AG04449 (cell line): Measurements from ENCODE around the gene CACNA2D3.
A peak's percentile ranks its signal among the peaks of the same experiment; 100 is the strongest.

Source experiments
- CTCF ChIA-PET: fragments of 350-600 bp; formaldehyde crosslinking; extraction: SDS; loops from one replicate; lab custom pipeline; 2021; ENCODE audit warnings: antibody characterized with exemption; lab: Yijun Ruan, JAX
- POLR2A ChIA-PET: fragments of 400-600, 350-600 bp; formaldehyde crosslinking; extraction: SDS; loops from one replicate; lab custom pipeline; 2020; ENCODE audit warnings: antibody characterized with exemption, inconsistent platforms; lab: Yijun Ruan, JAX
- DNase-seq: peaks from one replicate; pipeline ENCODE4 v3.0.0-alpha.2; 2010; ENCODE audit warnings: low read depth, low spot score
- H3K4me3 ChIP-seq: 2 replicates; pipeline ENCODE4 v1.5.1; 2011; ENCODE audit warnings: low read depth, mild to moderate bottlenecking, control low read depth, low read length
- TF ChIP-seq, protein P1 (sequence below): IDR thresholded peaks from one replicate; pipeline ENCODE4 v1.5.1; 2011; ENCODE audit warnings: mild to moderate bottlenecking, moderate library complexity, low read length, control low read depth, inconsistent platforms; ENCODE audit not compliant: insufficient read depth; ENCODE audit errors: missing control alignments

The CACNA2D3 gene

GRCh38 chr3:54776601-54777000 lies 654.2 kb downstream of the CACNA2D3 start:
- POLR2A ChIA-PET = no interaction called here
- TF ChIP-seq, protein P1, sequence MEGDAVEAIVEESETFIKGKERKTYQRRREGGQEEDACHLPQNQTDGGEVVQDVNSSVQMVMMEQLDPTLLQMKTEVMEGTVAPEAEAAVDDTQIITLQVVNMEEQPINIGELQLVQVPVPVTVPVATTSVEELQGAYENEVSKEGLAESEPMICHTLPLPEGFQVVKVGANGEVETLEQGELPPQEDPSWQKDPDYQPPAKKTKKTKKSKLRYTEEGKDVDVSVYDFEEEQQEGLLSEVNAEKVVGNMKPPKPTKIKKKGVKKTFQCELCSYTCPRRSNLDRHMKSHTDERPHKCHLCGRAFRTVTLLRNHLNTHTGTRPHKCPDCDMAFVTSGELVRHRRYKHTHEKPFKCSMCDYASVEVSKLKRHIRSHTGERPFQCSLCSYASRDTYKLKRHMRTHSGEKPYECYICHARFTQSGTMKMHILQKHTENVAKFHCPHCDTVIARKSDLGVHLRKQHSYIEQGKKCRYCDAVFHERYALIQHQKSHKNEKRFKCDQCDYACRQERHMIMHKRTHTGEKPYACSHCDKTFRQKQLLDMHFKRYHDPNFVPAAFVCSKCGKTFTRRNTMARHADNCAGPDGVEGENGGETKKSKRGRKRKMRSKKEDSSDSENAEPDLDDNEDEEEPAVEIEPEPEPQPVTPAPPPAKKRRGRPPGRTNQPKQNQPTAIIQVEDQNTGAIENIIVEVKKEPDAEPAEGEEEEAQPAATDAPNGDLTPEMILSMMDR = no peak
- no peak for DNase-seq
- H3K4me3 ChIP-seq = no peak overlapping the region
- CTCF ChIA-PET = no interaction called here

- no peak overlapping the region for H3K4me3 ChIP-seq
Observed at GRCh38 chr3:54777141-54777540, 654.8 kb downstream of the CACNA2D3 start.

GRCh38 chr3:54780336-54780735 lies 658.0 kb downstream of the CACNA2D3 start:
- TF ChIP-seq, protein P1 = no peak
- DNase-seq = no peak
- POLR2A ChIA-PET = no interaction called here
- CTCF ChIA-PET = interaction anchor here (1.1 to 1.4 kb wide), 3 partner anchors 10 to 73 kb away, joined by 3 to 5 read pairs (median 3); no protein-coding TSS in a partner anchor
- no peak overlapping the region for H3K4me3 ChIP-seq

More at GRCh38 chr3:54777141-54777540, 654.8 kb downstream of the CACNA2D3 start:
- TF ChIP-seq, protein P1 = no peak
- ChIA-PET POLR2A (no interaction called here), CTCF (no interaction called here)
- no peak for DNase-seq

DNA sequence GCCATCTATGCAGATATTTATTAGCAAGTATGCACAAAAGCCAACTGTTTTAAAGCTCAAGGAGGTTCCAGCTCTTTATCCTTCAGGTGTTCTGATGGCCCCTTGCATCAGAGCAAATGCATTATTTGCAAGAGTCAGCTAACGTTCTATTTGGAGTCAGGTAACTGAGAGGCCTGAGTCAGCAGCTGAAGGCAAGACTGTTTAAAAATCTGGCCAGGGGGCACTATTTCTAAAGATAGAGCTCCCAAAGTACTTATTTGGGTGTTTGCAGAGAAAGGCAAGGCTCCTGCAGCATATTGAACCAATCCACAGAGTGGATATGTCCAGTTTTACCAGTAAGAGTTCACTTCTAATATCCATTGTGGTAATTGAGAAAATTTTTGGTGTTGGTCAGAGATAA lies 659.4 kb downstream of the CACNA2D3 start:
- ChIA-PET CTCF (interaction anchor here (1.4 to 2.8 kb wide), 3 partner anchors 8 to 72 kb away, joined by 3 to 10 read pairs (median 5); no protein-coding TSS in a partner anchor), POLR2A (no interaction called here)
- DNase-seq = no peak
- TF ChIP-seq, protein P1 = no peak
- no peak overlapping the region for H3K4me3 ChIP-seq

- CTCF ChIA-PET = interaction anchor here (2.8 kb wide), 1 partner anchor 12 kb away, joined by 10 read pairs; no protein-coding TSS in a partner anchor
- TF ChIP-seq, protein P1 = no peak
- POLR2A ChIA-PET = interaction anchor here (1.0 kb wide), 1 partner anchor 12 kb away, joined by 4 read pairs; no protein-coding TSS in a partner anchor
- no peak overlapping the region for H3K4me3 ChIP-seq
- DNase-seq = peak; percentile 28
Observed at GRCh38 chr3:54783611-54784010, 661.3 kb downstream of the CACNA2D3 start.

GRCh38 chr3:54784021-54784420 lies 661.7 kb downstream of the CACNA2D3 start:
- POLR2A ChIA-PET = interaction anchor here (1.0 kb wide), 1 partner anchor 13 kb away, joined by 4 read pairs; no protein-coding TSS in a partner anchor
- TF ChIP-seq, protein P1 = no peak
- CTCF ChIA-PET = interaction anchor here (2.8 kb wide), 1 partner anchor 13 kb away, joined by 10 read pairs; no protein-coding TSS in a partner anchor
- no peak for DNase-seq
- H3K4me3 ChIP-seq = no peak overlapping the region
